IMR-90 (cell line): ENCODE results near the gene MEF2B. TPM values are rescaled to one million over a fixed set of nuclear protein-coding genes. Genes with fewer than 3 reads are reported as not detected.

Experiments used
- ATAC-seq: fragments of 200-7000 bp; cut with Tn5 transposase; 2 replicates; pipeline ENCODE4 v1.9.1; 2020; ENCODE audit warnings: low read depth, mild to moderate bottlenecking, moderate library complexity
- BruUV-seq: library from RNA; stranded (reverse); fragments of 400-500 nt; replicated peaks from 2 replicates; lab custom pipeline; 2021; lab: Mats Ljungman, UMichigan
- CTCF ChIA-PET: fragments of 300-600 bp; formaldehyde crosslinking; extraction: SDS; loops from one replicate; lab custom pipeline; 2021; ENCODE audit warnings: antibody characterized with exemption; lab: Yijun Ruan, JAX
- POLR2A ChIA-PET: fragments of 300-600 bp; sonication (Branson Sonifier 250); formaldehyde crosslinking; loops from one replicate; lab custom pipeline; 2022; ENCODE audit warnings: antibody characterized with exemption; ENCODE audit not compliant: unreplicated experiment; lab: Charles Lee
- DNase-seq: peaks from one replicate; pipeline ENCODE4 v3.0.0; 2013
- H2AFZ ChIP-seq: replicated peaks from 2 replicates; pipeline ENCODE3; 2013; ENCODE audit warnings: low read length, mild to moderate bottlenecking; ENCODE audit not compliant: poor library complexity
- H2AK5ac ChIP-seq: 2 replicates; pipeline ENCODE4 v1.6.1; 2013; ENCODE audit warnings: low read depth, low read length, inconsistent platforms
- H2AK9ac ChIP-seq: replicated peaks from 2 replicates; pipeline ENCODE3; 2013; ENCODE audit warnings: mild to moderate bottlenecking, low read depth, low read length, moderate library complexity; ENCODE audit not compliant: poor library complexity
- H2BK120ac ChIP-seq: 2 replicates; pipeline ENCODE4 v1.6.1; 2013; ENCODE audit warnings: low read depth, low read length, inconsistent platforms
- H2BK15ac ChIP-seq: 3 replicates; pipeline ENCODE4 v1.6.1; 2013; ENCODE audit warnings: low read depth, low read length, inconsistent platforms
- H2BK20ac ChIP-seq: 2 replicates; pipeline ENCODE4 v1.6.1; 2013; ENCODE audit warnings: low read depth, mild to moderate bottlenecking, inconsistent platforms, low read length, moderate library complexity
- H2BK5ac ChIP-seq: 2 replicates; pipeline ENCODE4 v1.6.1; 2013; ENCODE audit warnings: mild to moderate bottlenecking, low read depth, low read length, inconsistent platforms; ENCODE audit not compliant: poor library complexity, severe bottlenecking
- H3K14ac ChIP-seq: replicated peaks from 2 replicates; pipeline ENCODE4 v1.6.1; 2013; ENCODE audit warnings: low read depth, low read length, inconsistent platforms
- H3K18ac ChIP-seq: 2 replicates; pipeline ENCODE4 v1.6.1; 2013; ENCODE audit warnings: low read depth, low read length, control low read depth
- H3K23ac ChIP-seq: 2 replicates; pipeline ENCODE4 v1.6.1; 2013; ENCODE audit warnings: low read depth, low read length, inconsistent platforms
- H3K27ac ChIP-seq: 2 replicates; pipeline ENCODE4 v1.5.1; 2013; ENCODE audit warnings: mild to moderate bottlenecking, control low read depth, low read length; ENCODE audit not compliant: insufficient read depth
- H3K27me3 ChIP-seq: 2 replicates; pipeline ENCODE4 v1.6.1; 2013; ENCODE audit warnings: low read length; ENCODE audit not compliant: control insufficient read depth, insufficient read depth
- H3K36me3 ChIP-seq: 2 replicates; pipeline ENCODE4 v1.6.1; 2013; ENCODE audit warnings: low read length, mixed read lengths; ENCODE audit not compliant: control insufficient read depth, insufficient read depth
- H3K4ac ChIP-seq: 2 replicates; pipeline ENCODE4 v1.6.1; 2013; ENCODE audit warnings: low read depth, low read length, inconsistent platforms
- H3K4me1 ChIP-seq: 2 replicates; pipeline ENCODE4 v1.6.1; 2013; ENCODE audit warnings: low read length, mixed read lengths; ENCODE audit not compliant: control insufficient read depth, insufficient read depth
- H3K4me2 ChIP-seq: 2 replicates; pipeline ENCODE4 v1.6.1; 2013; ENCODE audit warnings: low read depth, mild to moderate bottlenecking, control low read depth, low read length, moderate library complexity
- H3K4me3 ChIP-seq: 2 replicates; pipeline ENCODE4 v1.5.1; 2013; ENCODE audit warnings: low read depth, mild to moderate bottlenecking, control low read depth, low read length, moderate library complexity; ENCODE audit not compliant: insufficient read depth
- H3K56ac ChIP-seq: 2 replicates; pipeline ENCODE4 v1.6.1; 2013; ENCODE audit warnings: low read length, inconsistent platforms; ENCODE audit not compliant: insufficient read depth; ENCODE audit errors: extremely low read depth
- H3K79me1 ChIP-seq, 2 experiments: 2 replicates each; pipeline ENCODE4 v1.6.1; 2013; ENCODE audit warnings: low read length in 2 of 2, inconsistent platforms in 1 of 2, low read depth in 1 of 2
- H3K9ac ChIP-seq: 2 replicates; pipeline ENCODE4 v1.6.1; 2013; ENCODE audit warnings: low read depth, low read length, control low read depth
- H3K9me1 ChIP-seq: 2 replicates; pipeline ENCODE4 v1.6.1; 2013; ENCODE audit warnings: low read length, inconsistent platforms; ENCODE audit not compliant: insufficient read depth
- H3K9me3 ChIP-seq: 2 replicates; pipeline ENCODE4 v1.6.1; 2013; ENCODE audit warnings: low read length; ENCODE audit not compliant: control insufficient read depth, insufficient read depth
- H4K20me1 ChIP-seq: 2 replicates; pipeline ENCODE4 v1.6.1; 2013; ENCODE audit warnings: low read length, inconsistent platforms; ENCODE audit not compliant: insufficient read depth
- H4K5ac ChIP-seq: 2 replicates; pipeline ENCODE4 v1.6.1; 2013; ENCODE audit warnings: mild to moderate bottlenecking, low read depth, low read length, control low read depth
- H4K8ac ChIP-seq, 2 experiments: 2 replicates each; pipeline ENCODE4 v1.6.1; 2013; ENCODE audit warnings: low read depth in 2 of 2, low read length in 2 of 2, control low read depth in 1 of 2, inconsistent platforms in 1 of 2
- H4K91ac ChIP-seq: 2 replicates; pipeline ENCODE4 v1.6.1; 2013; ENCODE audit warnings: low read depth, low read length, inconsistent platforms; ENCODE audit not compliant: insufficient read depth
- BHLHE40 ChIP-seq: fragments of 150-350 bp; IDR thresholded peaks from 2 replicates; pipeline ENCODE4 v1.6.1; 2016; ENCODE audit warnings: mild to moderate bottlenecking, low read depth, low read length
- CEBPB ChIP-seq: IDR thresholded peaks from 2 replicates; pipeline ENCODE4 v1.6.1; 2012; ENCODE audit warnings: low read depth, low read length, improper control_type of control experiment
- CHD1 ChIP-seq: IDR thresholded peaks from 2 replicates; pipeline ENCODE4 v1.6.1; 2012; ENCODE audit warnings: low read depth, low read length, improper control_type of control experiment
- CTCF ChIP-seq: conservative IDR thresholded peaks from 2 replicates; pipeline ENCODE4 v1.5.1; 2012; ENCODE audit warnings: mild to moderate bottlenecking, low read depth, low read length, improper control_type of control experiment
- ELK1 ChIP-seq: fragments of 150-350 bp; IDR thresholded peaks from 2 replicates; pipeline ENCODE4 v1.6.1; 2016; ENCODE audit warnings: low read depth, mild to moderate bottlenecking, low read length, moderate library complexity, borderline replicate concordance
- FOS ChIP-seq: fragments of 150-350 bp; IDR thresholded peaks from 2 replicates; pipeline ENCODE4 v1.6.1; 2016; ENCODE audit warnings: low read depth, low read length
- MAFK ChIP-seq: IDR thresholded peaks from 2 replicates; pipeline ENCODE4 v1.6.1; 2012; ENCODE audit warnings: low read depth, low read length, improper control_type of control experiment
- MAZ ChIP-seq: IDR thresholded peaks from 2 replicates; pipeline ENCODE4 v1.6.1; 2012; ENCODE audit warnings: low read depth, mild to moderate bottlenecking, low read length, improper control_type of control experiment, moderate library complexity, borderline replicate concordance
- MXI1 ChIP-seq: IDR thresholded peaks from 2 replicates; pipeline ENCODE4 v1.6.1; 2012; ENCODE audit warnings: low read depth, mild to moderate bottlenecking, low read length, moderate library complexity, borderline replicate concordance
- NFE2L2 ChIP-seq: fragments of 150-350 bp; IDR thresholded peaks from 2 replicates; pipeline ENCODE4 v1.6.1; 2016; ENCODE audit warnings: low read depth, mild to moderate bottlenecking, low read length
- POLR2A ChIP-seq: IDR thresholded peaks from 2 replicates; pipeline ENCODE4 v1.6.1; 2012; ENCODE audit warnings: mild to moderate bottlenecking, low read depth, low read length
- RCOR1 ChIP-seq: IDR thresholded peaks from 2 replicates; pipeline ENCODE4 v1.6.1; 2012; ENCODE audit warnings: mild to moderate bottlenecking, low read length, improper control_type of control experiment; ENCODE audit not compliant: insufficient replicate concordance
- RFX5 ChIP-seq: IDR thresholded peaks from 2 replicates; pipeline ENCODE4 v1.8.0; 2012; ENCODE audit warnings: low read depth, mild to moderate bottlenecking, low read length, moderate library complexity
- SMC3 ChIP-seq: fragments of 150-350 bp; IDR thresholded peaks from 2 replicates; pipeline ENCODE4 v1.6.1; 2016; ENCODE audit warnings: low read depth, mild to moderate bottlenecking, antibody characterized with exemption, low read length, moderate library complexity
- USF2 ChIP-seq: fragments of 150-350 bp; IDR thresholded peaks from 2 replicates; pipeline ENCODE4 v1.6.1; 2017; ENCODE audit warnings: mild to moderate bottlenecking, antibody characterized with exemption, low read length, low read depth
- WGBS, 2 experiments: methylation state at CpG; one replicate each; pipeline versions ENCODE4 v1.1.5 to v1.1.7; 2013; ENCODE audit warnings: missing lambda C conversion rate in 2 of 2; ENCODE audit not compliant: insufficient read length in 1 of 2; ENCODE audit errors: extremely low coverage in 2 of 2; 5-methylcytosine and 5-hydroxymethylcytosine counted together
- dilution Hi-C: fragments of 300-500 bp; cut with HindIII; formaldehyde crosslinking; loops from one replicate; pipeline ENCODE4 v1.14.3; 2018; ENCODE audit warnings: low sequenced_read_pairs; ENCODE audit not compliant: unreplicated experiment
- in situ Hi-C: fragments of 300-500 bp; cut with MboI; formaldehyde crosslinking; loops from 3 replicates; pipeline ENCODE4 v1.14.3; 2019; ENCODE audit warnings: low sequenced_read_pairs, inconsistent platforms, mixed read lengths
- intact Hi-C: fragments of 100-400 bp; cut with micrococcal nuclease; formaldehyde crosslinking; loops from 2 replicates; pipeline ENCODE4 v1.10.0; 2022
- polyA plus RNA-seq, 3 experiments: library from polyadenylated mRNA; depleted of rRNA; stranded (reverse); fragments of >200 nt; gene quantifications; 2 replicates each; pipeline ENCODE4 v1.2.3, GENCODE V29; 2012; ENCODE audit warnings: low replicate concordance in 1 of 3
- total RNA-seq: library from RNA; depleted of rRNA; stranded (reverse); fragments of >200 nt; gene quantifications from 2 replicates; pipeline ENCODE4 v1.2.3, GENCODE V29; 2012

MEF2B gene
- total and polyA plus RNA-seq, 2 of the 4 experiments (the other 2 are of a cell fraction), result 0.18 to 0.94 TPM

- H3K4me3 ChIP-seq, result no peak overlapping the region
- 88% methylated on average over 4 of the region's 6 CpGs; no CpG with 5 or more reads in 1 of the 2 experiments for WGBS, 2 experiments
- H2AK5ac ChIP-seq, result no peak overlapping the region
- no peak overlapping the region for H2BK120ac ChIP-seq
- no peak overlapping the region for H3K4me2 ChIP-seq
- intact Hi-C loops (no loop called here), in situ Hi-C loops (no loop called here), dilution Hi-C loops (no loop called here)
- H3K56ac ChIP-seq, result no peak overlapping the region
- H2AFZ ChIP-seq, result no peak overlapping the region
- ChIA-PET POLR2A (no interaction called here), CTCF (interaction anchor here (1.5 kb wide), 1 partner anchor 9 kb away, joined by 3 read pairs; no protein-coding TSS in a partner anchor)
- H2BK15ac ChIP-seq, result no peak overlapping the region
- H3K9ac ChIP-seq, result no peak overlapping the region
- no peak overlapping the region for H4K5ac ChIP-seq
- H3K4ac ChIP-seq, result no peak overlapping the region
- no peak overlapping the region for H3K18ac ChIP-seq
- H3K14ac ChIP-seq, result no peak overlapping the region
- H3K36me3 ChIP-seq, result peaks cover 7% of the 10 kb centered on the region; the same call in 1 of the 2 replicates
- ATAC-seq (no peak), DNase-seq (no peak)
- H4K20me1 ChIP-seq, result no peaks in the 10 kb centered on the region
- BruUV-seq, result no TSS peak
- H2BK5ac ChIP-seq, result no peak overlapping the region
- H3K9me1 ChIP-seq, result no peaks in the 10 kb centered on the region
- no peak overlapping the region for H2BK20ac ChIP-seq
- H4K8ac ChIP-seq, result no peak overlapping the region
- no peak overlapping the region for H4K91ac ChIP-seq
- no peak overlapping the region for H3K23ac ChIP-seq
- no peaks in the 10 kb centered on the region for H3K4me1 ChIP-seq
- no peaks in the 10 kb centered on the region for H3K27me3 ChIP-seq
- no peaks in the 10 kb centered on the region for H3K79me1 ChIP-seq
- H3K9me3 ChIP-seq, result peaks cover 6% of the 10 kb centered on the region; the same call in 1 of the 2 replicates
- H2AK9ac ChIP-seq, result no peak overlapping the region
- no peak overlapping the region for H3K27ac ChIP-seq
- TF ChIP-seq MAFK (no peak), CHD1 (no peak), CEBPB (no peak), CTCF (no peak), FOS (no peak), BHLHE40 (no peak), NFE2L2 (no peak), RCOR1 (no peak), ELK1 (no peak), MXI1 (no peak), USF2 (no peak), RFX5 (no peak), MAZ (no peak), POLR2A (no peak), SMC3 (no peak)
Measured at GRCh38 chr19:19154768-19155494, 15.1 kb downstream of the MEF2B start.
